ENCODE results near the gene AGMO. TPM values are rescaled to one million over a fixed set of nuclear protein-coding genes. Genes with fewer than 3 reads are reported as not detected.

AGMO gene
- total and polyA plus RNA-seq, 2 of the 8 experiments (the other 6 are each of a cell fraction or from before 2014, with no cell fraction given): 0.22 to 0.45 TPM

- no peak overlapping the region for H3K18ac ChIP-seq (ENCODE audit: extremely low read depth, low read length)
- no peaks in the 10 kb centered on the region for H3K23me2 ChIP-seq (ENCODE audit: low read depth, low read length)
- no peak overlapping the region for H2BK5ac ChIP-seq (ENCODE audit: low read depth, low read length)
- H2AFZ ChIP-seq (ENCODE audit: low read length): no peak overlapping the region
- WGBS, 2 experiments (ENCODE audit: extremely low coverage in 1 of 2, insufficient coverage in 1 of 2, insufficient read length in 1 of 2, insufficient replicate concordance in 2 of 2, low coverage in 1 of 2, low lambda C conversion rate in 2 of 2, missing lambda C conversion rate in 1 of 2): 71% methylated on average over 6 of the region's 6 CpGs; no CpG with 5 or more reads in 1 of the 2 experiments
- no peak overlapping the region for H3K4me3 ChIP-seq (ENCODE audit: extremely low read depth in 1 of 4, insufficient read depth in 2 of 4, low read depth in 3 of 4, low read length in 4 of 4)
- ChIA-PET CTCF (ENCODE audit: partially characterized antibody) (interaction anchor here (0.6 kb wide), 1 partner anchor 147 kb away, joined by 6 read pairs; no protein-coding TSS in a partner anchor), POLR2A (ENCODE audit: partially characterized antibody) (no interaction called here)
- no peaks in the 10 kb centered on the region for H3K27me3 ChIP-seq (replicated peaks in 1 of 4; ENCODE audit: control insufficient read depth in 3 of 4, extremely low read depth in 1 of 4, insufficient read depth in 3 of 4, low read length in 3 of 4)
- H3K4ac ChIP-seq (replicated peaks; ENCODE audit: insufficient read length, low read depth, low read length): no peak overlapping the region
- no peaks in the 10 kb centered on the region for H4K20me1 ChIP-seq (replicated peaks in 1 of 2; ENCODE audit: control insufficient read depth in 1 of 2, insufficient read depth in 2 of 2, low read length in 2 of 2)
- no peak overlapping the region for H2AK5ac ChIP-seq (ENCODE audit: low read depth, low read length)
- no peak overlapping the region for H3K27ac ChIP-seq (ENCODE audit: low read depth, low read length)
- H3K4me1 ChIP-seq (replicated peaks in 1 of 4; ENCODE audit: control insufficient read depth in 3 of 4, insufficient read depth in 4 of 4, low read length in 3 of 4): peaks cover 0 to 6% (median 2%) of the 10 kb centered on the region in 4 experiments; a peak in 4 of 7 replicates
- no peak overlapping the region for H3K56ac ChIP-seq (replicated peaks; ENCODE audit: insufficient read length, low read depth, low read length)
- no peak for FAIRE-seq
- no peak overlapping the region for H2BK12ac ChIP-seq (ENCODE audit: low read depth, low read length)
- no peak overlapping the region for H4K91ac ChIP-seq (replicated peaks; ENCODE audit: insufficient read length, low read length)
- no peaks in the 10 kb centered on the region for H3K79me1 ChIP-seq (ENCODE audit: low read depth, low read length)
- no peak overlapping the region for H4K5ac ChIP-seq (ENCODE audit: insufficient read length, low read depth, low read length)
- peaks cover 0 to 6% of the 10 kb centered on the region in 2 experiments; a peak in 1 of 4 replicates for H3K9me3 ChIP-seq (ENCODE audit: insufficient read depth in 2 of 2, low read depth in 1 of 2, low read length in 1 of 2)
- H2BK15ac ChIP-seq (ENCODE audit: low read length): no peak overlapping the region
- H2BK20ac ChIP-seq (ENCODE audit: low read length): no peak overlapping the region
- no peak overlapping the region for H3K14ac ChIP-seq (ENCODE audit: insufficient read length)
- H2BK120ac ChIP-seq (replicated peaks; ENCODE audit: low read depth, low read length): no peak overlapping the region
- H3K36me3 ChIP-seq (ENCODE audit: control insufficient read depth in 2 of 4, insufficient read depth in 4 of 4, low read length in 3 of 4): no peaks in the 10 kb centered on the region
- H3K23ac ChIP-seq (ENCODE audit: insufficient read length): no peak overlapping the region
- no peak for DNase-seq (ENCODE audit: low read depth in 1 of 2, low spot score in 2 of 2)
- no peak overlapping the region for H4K8ac ChIP-seq (ENCODE audit: extremely low read depth, insufficient read depth, low read length)
- no peaks in the 10 kb centered on the region for H3K79me2 ChIP-seq (ENCODE audit: control insufficient read depth in 1 of 2, insufficient read depth in 2 of 2, low read length in 2 of 2)
- H3K4me2 ChIP-seq (ENCODE audit: insufficient read depth in 1 of 2, low read depth in 2 of 2, low read length in 2 of 2): no peak overlapping the region
- no peak overlapping the region for H3K9ac ChIP-seq (replicated peaks in 1 of 4; ENCODE audit: extremely low read depth in 1 of 4, low read depth in 3 of 4, low read length in 3 of 4)
- TF ChIP-seq SIN3A (conservative IDR thresholded peaks at IDR 0.05 in 1 of 2, IDR thresholded peaks at IDR 0.05 in 1 of 2; ENCODE audit: low read depth in 1 of 2, low read length in 2 of 2): no peak
- TF ChIP-seq GTF2F1 (IDR thresholded peaks at IDR 0.05; ENCODE audit: borderline replicate concordance, low read depth, low read length): no peak
- TF ChIP-seq CEBPB (IDR thresholded peaks at IDR 0.05; ENCODE audit: low read depth, low read length): no peak
- TF ChIP-seq CBX8 (IDR thresholded peaks at IDR 0.05; ENCODE audit: borderline replicate concordance, low read depth, low read length): no peak
- no peak for TF ChIP-seq SIRT6 (IDR thresholded peaks at IDR 0.05; ENCODE audit: low read length)
- TF ChIP-seq E2F6 (IDR thresholded peaks at IDR 0.05): no peak
- TF ChIP-seq KDM4A (IDR thresholded peaks at IDR 0.05; ENCODE audit: low read depth, low read length, severe bottlenecking): no peak
- TF ChIP-seq RNF2 (IDR thresholded peaks at IDR 0.05; ENCODE audit: borderline replicate concordance, low read depth, low read length, missing control alignments, poor library complexity, severe bottlenecking): no peak
- no peak for TF ChIP-seq NRF1 (IDR thresholded peaks at IDR 0.05; ENCODE audit: low read depth, low read length)
- no peak for TF ChIP-seq CTBP2 (IDR thresholded peaks at IDR 0.05; ENCODE audit: borderline replicate concordance, insufficient read depth, insufficient read length, low read length)
- no peak for TF ChIP-seq SAP30 (IDR thresholded peaks at IDR 0.05; ENCODE audit: insufficient read depth, insufficient replicate concordance, low read length)
Measured at GRCh38 chr7:15334536-15335263, 227.1 kb downstream of the AGMO start.
